Measurements from ENCODE around the gene ELF5. TPM values are rescaled to one million over a fixed set of nuclear protein-coding genes. Genes with fewer than 3 reads are reported as not detected.

ELF5 gene
- polyA plus RNA-seq, 1 donor from 2014 or later: not detected

DNA sequence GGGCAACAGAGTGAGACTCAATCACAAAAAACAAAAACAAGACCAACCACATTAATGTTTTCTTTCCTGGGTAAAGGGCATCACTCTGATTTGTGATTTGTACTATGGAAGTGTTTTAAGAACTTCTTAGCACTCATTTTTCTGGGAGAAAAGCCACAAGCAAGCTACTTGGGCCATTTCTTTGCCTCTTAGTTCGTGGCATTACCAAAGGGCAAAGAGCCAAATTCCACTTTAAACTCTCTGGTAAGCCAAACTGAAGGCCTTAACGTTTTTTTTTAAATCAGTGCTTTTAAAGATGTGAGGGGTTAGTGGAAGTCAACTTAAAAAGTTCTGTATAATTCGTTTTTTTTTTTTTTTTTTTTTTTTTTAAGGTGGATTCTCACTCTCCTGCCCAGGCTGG, 37.9 kb downstream of the ELF5 start:
- Histone ChIP-seq H3F3A (ENCODE audit: insufficient read depth, low read length, poor library complexity, severe bottlenecking) (no peaks in the 10 kb centered on the region), H4K20me1 (ENCODE audit: insufficient read depth) (no peaks in the 10 kb centered on the region), H3K79me2 (replicated peaks; ENCODE audit: insufficient read depth, low read length) (no peaks in the 10 kb centered on the region), H3K36me3 (ENCODE audit: insufficient read depth, low read length) (no peaks in the 10 kb centered on the region), H2AFZ (ENCODE audit: low read depth, low read length) (no peak overlapping the region), H3K4me3 (ENCODE audit: low read length) (no peak overlapping the region), H3K4me2 (ENCODE audit: low read length) (no peak overlapping the region), H3K9me3 (ENCODE audit: low read length) (no peaks in the 10 kb centered on the region), H3K27ac (ENCODE audit: low read length) (no peak overlapping the region), H3K27me3 (ENCODE audit: insufficient read depth, low read depth, low read length) (no peaks in the 10 kb centered on the region), H3K9me2 (ENCODE audit: insufficient read depth, low read length) (no peaks in the 10 kb centered on the region), H3K9ac (ENCODE audit: low read length) (no peak overlapping the region)
- TF ChIP-seq EZH2 (IDR thresholded peaks at IDR 0.05; ENCODE audit: borderline replicate concordance, insufficient read depth, low read length, poor library complexity, severe bottlenecking) (no peak), RAD21 (conservative IDR thresholded peaks at IDR 0.05) (no peak), TAF1 (IDR thresholded peaks at IDR 0.05; ENCODE audit: low read depth) (no peak)

DNA sequence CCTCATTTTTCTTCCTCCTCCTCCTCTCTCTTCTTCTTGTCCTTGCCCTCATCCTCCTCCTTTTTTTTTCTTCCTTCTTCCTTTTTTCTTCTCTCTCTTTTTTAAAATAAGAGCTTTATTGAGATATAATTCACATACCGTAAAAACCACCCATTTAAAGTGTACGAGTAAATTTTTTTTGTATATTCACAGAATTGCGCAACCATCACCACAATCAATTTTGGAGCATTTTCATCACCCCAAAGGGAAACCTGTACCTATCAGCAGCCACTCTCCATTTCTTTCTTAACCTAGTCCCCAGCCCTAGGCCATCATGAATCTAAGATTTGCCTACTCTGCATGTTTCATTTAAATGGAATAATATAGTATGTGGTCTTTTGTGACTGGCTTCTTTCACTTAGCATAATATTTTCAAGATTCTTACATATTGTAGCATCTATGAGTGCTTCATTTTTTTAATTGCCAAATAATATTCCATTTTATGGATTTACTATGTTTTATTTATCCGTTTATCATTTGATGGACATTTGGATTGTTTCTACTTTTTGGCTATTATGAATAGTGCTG, 39.9 kb downstream of the ELF5 start:
- H3K36me3 ChIP-seq (ENCODE audit: insufficient read depth, low read length): no peaks in the 10 kb centered on the region
- H3K4me3 ChIP-seq (ENCODE audit: low read length): no peak overlapping the region
- H3K9me3 ChIP-seq (ENCODE audit: low read length): no peaks in the 10 kb centered on the region
- H3K9me2 ChIP-seq (ENCODE audit: insufficient read depth, low read length): no peaks in the 10 kb centered on the region
- no peaks in the 10 kb centered on the region for H4K20me1 ChIP-seq (ENCODE audit: insufficient read depth)
- no peak overlapping the region for H2AFZ ChIP-seq (ENCODE audit: low read depth, low read length)
- H3K4me2 ChIP-seq (ENCODE audit: low read length): no peak overlapping the region
- no peak overlapping the region for H3K27ac ChIP-seq (ENCODE audit: low read length)
- no peaks in the 10 kb centered on the region for H3K79me2 ChIP-seq (replicated peaks; ENCODE audit: insufficient read depth, low read length)
- TF ChIP-seq MXI1 (conservative IDR thresholded peaks at IDR 0.05; ENCODE audit: poor library complexity, severe bottlenecking) (no peak), RAD21 (conservative IDR thresholded peaks at IDR 0.05) (no peak), EZH2 (IDR thresholded peaks at IDR 0.05; ENCODE audit: borderline replicate concordance, insufficient read depth, low read length, poor library complexity, severe bottlenecking) (no peak), SMC3 (conservative IDR thresholded peaks at IDR 0.05; ENCODE audit: poor library complexity) (no peak), CTCF (IDR thresholded peaks at IDR 0.05; ENCODE audit: poor library complexity, severe bottlenecking) (no peak), POLR2AphosphoS5 (IDR thresholded peaks at IDR 0.05) (no peak), TAF1 (IDR thresholded peaks at IDR 0.05; ENCODE audit: low read depth) (no peak), EP300 (conservative IDR thresholded peaks at IDR 0.05; ENCODE audit: poor library complexity, severe bottlenecking) (no peak)
- TF ChIP-seq, protein P1, sequence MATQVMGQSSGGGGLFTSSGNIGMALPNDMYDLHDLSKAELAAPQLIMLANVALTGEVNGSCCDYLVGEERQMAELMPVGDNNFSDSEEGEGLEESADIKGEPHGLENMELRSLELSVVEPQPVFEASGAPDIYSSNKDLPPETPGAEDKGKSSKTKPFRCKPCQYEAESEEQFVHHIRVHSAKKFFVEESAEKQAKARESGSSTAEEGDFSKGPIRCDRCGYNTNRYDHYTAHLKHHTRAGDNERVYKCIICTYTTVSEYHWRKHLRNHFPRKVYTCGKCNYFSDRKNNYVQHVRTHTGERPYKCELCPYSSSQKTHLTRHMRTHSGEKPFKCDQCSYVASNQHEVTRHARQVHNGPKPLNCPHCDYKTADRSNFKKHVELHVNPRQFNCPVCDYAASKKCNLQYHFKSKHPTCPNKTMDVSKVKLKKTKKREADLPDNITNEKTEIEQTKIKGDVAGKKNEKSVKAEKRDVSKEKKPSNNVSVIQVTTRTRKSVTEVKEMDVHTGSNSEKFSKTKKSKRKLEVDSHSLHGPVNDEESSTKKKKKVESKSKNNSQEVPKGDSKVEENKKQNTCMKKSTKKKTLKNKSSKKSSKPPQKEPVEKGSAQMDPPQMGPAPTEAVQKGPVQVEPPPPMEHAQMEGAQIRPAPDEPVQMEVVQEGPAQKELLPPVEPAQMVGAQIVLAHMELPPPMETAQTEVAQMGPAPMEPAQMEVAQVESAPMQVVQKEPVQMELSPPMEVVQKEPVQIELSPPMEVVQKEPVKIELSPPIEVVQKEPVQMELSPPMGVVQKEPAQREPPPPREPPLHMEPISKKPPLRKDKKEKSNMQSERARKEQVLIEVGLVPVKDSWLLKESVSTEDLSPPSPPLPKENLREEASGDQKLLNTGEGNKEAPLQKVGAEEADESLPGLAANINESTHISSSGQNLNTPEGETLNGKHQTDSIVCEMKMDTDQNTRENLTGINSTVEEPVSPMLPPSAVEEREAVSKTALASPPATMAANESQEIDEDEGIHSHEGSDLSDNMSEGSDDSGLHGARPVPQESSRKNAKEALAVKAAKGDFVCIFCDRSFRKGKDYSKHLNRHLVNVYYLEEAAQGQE (IDR thresholded peaks at IDR 0.05; ENCODE audit: borderline replicate concordance): no peak
- no peaks in the 10 kb centered on the region for H3F3A ChIP-seq (ENCODE audit: insufficient read depth, low read length, poor library complexity, severe bottlenecking)
- no peak overlapping the region for H3K9ac ChIP-seq (ENCODE audit: low read length)
- no peaks in the 10 kb centered on the region for H3K27me3 ChIP-seq (ENCODE audit: insufficient read depth, low read depth, low read length)

All from neural cell (in vitro differentiated cells).